CD4-positive, alpha-beta T cell treated with Interleukin-15 for 4 hours (primary cell): ENCODE results near the gene GALC.
A peak's percentile ranks its signal among the peaks of the same experiment; 100 is the strongest.
"Not testable (repeated sequence)": the region's sequence is repeated elsewhere in the genome, so short reads cannot be mapped to it uniquely, and the experiment has no call there.

Experiments used
- DNase-seq: peaks from one replicate; pipeline ENCODE4 v3.0.0-alpha.2; 2020; ENCODE audit warnings: low spot score

Gene GALC

GRCh38 chr14:87992718-87993628 lies at the start of gene GALC:
GALC (minus strand) TSS chr14:87993182; CDS start chr14:87993164, 18 bp downstream.
- peak; percentile 96 for DNase-seq

GRCh38 chr14:88040146-88040545 lies 47.2 kb upstream of the GALC start:
- no peak for DNase-seq

- DNase-seq = no peak
These were observed 46.2 kb upstream of the GALC start for GRCh38 chr14:88039197-88039596.

- no peak for DNase-seq
These were observed 44.3 kb upstream of the GALC start for GRCh38 chr14:88037325-88037724.

- DNase-seq = no peak
These were observed 43.4 kb upstream of the GALC start for GRCh38 chr14:88036422-88036821.

GRCh38 chr14:88034076-88034475 lies 41.1 kb upstream of the GALC start:
- no peak for DNase-seq

GRCh38 chr14:88032373-88032772 lies 39.4 kb upstream of the GALC start:
- DNase-seq = no peak

- no peak for DNase-seq
These were observed 37.9 kb upstream of the GALC start for GRCh38 chr14:88030892-88031291.

- no peak for DNase-seq
These were observed 37.1 kb upstream of the GALC start for GRCh38 chr14:88030079-88030478.

- DNase-seq = no peak
These were observed 36.5 kb upstream of the GALC start for GRCh38 chr14:88029500-88029899.

- no peak for DNase-seq
These were observed 33.9 kb upstream of the GALC start for GRCh38 chr14:88026890-88027289.

- DNase-seq = no peak
These were observed 32.3 kb upstream of the GALC start for GRCh38 chr14:88025313-88025712.

GRCh38 chr14:88024252-88025086 lies 31.5 kb upstream of the GALC start:
- not testable (repeated sequence) for DNase-seq

- DNase-seq = peak; percentile 29
These were observed 30.7 kb upstream of the GALC start for GRCh38 chr14:88023658-88024187.

GRCh38 chr14:88017535-88017934 lies 24.6 kb upstream of the GALC start:
- no peak for DNase-seq

GRCh38 chr14:88016768-88017167 lies 23.8 kb upstream of the GALC start:
- DNase-seq = no peak

GRCh38 chr14:88013750-88014349 lies 20.9 kb upstream of the GALC start:
- peak; percentile 59 for DNase-seq

GRCh38 chr14:88012495-88012894 lies 19.5 kb upstream of the GALC start:
- no peak for DNase-seq

- DNase-seq = no peak
These were observed 17.3 kb upstream of the GALC start for GRCh38 chr14:88010331-88010730.

GRCh38 chr14:88009486-88009885 lies 16.5 kb upstream of the GALC start:
- DNase-seq = no peak

GRCh38 chr14:88008039-88008742 lies 15.2 kb upstream of the GALC start:
- DNase-seq = no peak

- DNase-seq = no peak
These were observed 14.6 kb upstream of the GALC start for GRCh38 chr14:88007608-88008007.
